CD4-positive, alpha-beta T cell (primary cell): Measurements from ENCODE around the gene FLT3LG. TPM values are rescaled to one million over a fixed set of nuclear protein-coding genes. Genes with fewer than 3 reads are reported as not detected.

Source experiments
- ATAC-seq: fragments of 200-7000 bp; cut with Tn5 transposase; one replicate; pipeline ENCODE4 v1.10.0; 2022; ENCODE audit warnings: mild to moderate bottlenecking; ENCODE audit not compliant: poor library complexity
- CTCF ChIA-PET: fragments of 350-600 bp; sonication (Branson Sonifier 250); formaldehyde crosslinking; loops from one replicate; lab custom pipeline; 2021; ENCODE audit warnings: antibody characterized with exemption, inconsistent platforms; lab: Charles Lee
- POLR2A ChIA-PET: fragments of 350-600 bp; sonication (Branson Sonifier 250); formaldehyde crosslinking; loops from one replicate; lab custom pipeline; 2021; ENCODE audit warnings: antibody characterized with exemption, inconsistent platforms; lab: Charles Lee
- DNase-seq, 14 experiments: peaks; one replicate each; pipeline ENCODE4 v3.0.0-alpha.2; 2013 to 2020; ENCODE audit warnings: mixed read lengths in 2 of 14
- H3K27ac ChIP-seq, 2 donors: one replicate each; pipeline versions ENCODE4 v1.5.1 to v1.7.0; 2013; ENCODE audit warnings: low read length in 2 of 2, low read depth in 1 of 2, mild to moderate bottlenecking in 1 of 2
- H3K27me3 ChIP-seq, 2 experiments: 1 replicate in 1 of 2; 2 replicates in 1 of 2; pipeline versions ENCODE4 v1.6.1 to v1.7.0; 2013; ENCODE audit warnings: low read length in 2 of 2, control low read depth in 1 of 2, mild to moderate bottlenecking in 1 of 2, moderate library complexity in 1 of 2; ENCODE audit not compliant: insufficient read depth in 2 of 2, control insufficient read depth in 1 of 2
- H3K36me3 ChIP-seq: one replicate; pipeline ENCODE4 v1.6.1; 2013; ENCODE audit warnings: low read length, control low read depth; ENCODE audit not compliant: insufficient read depth
- H3K4me1 ChIP-seq: one replicate; pipeline ENCODE4 v1.6.1; 2013; ENCODE audit warnings: low read length, control low read depth; ENCODE audit not compliant: insufficient read depth
- H3K4me3 ChIP-seq: one replicate; pipeline ENCODE4 v1.5.1; 2013; ENCODE audit warnings: mild to moderate bottlenecking, low read length, moderate library complexity
- H3K9me3 ChIP-seq, 2 experiments: 1 replicate in 1 of 2; 2 replicates in 1 of 2; pipeline versions ENCODE4 v1.6.1 to v1.7.0; 2013; ENCODE audit warnings: low read length in 2 of 2, mild to moderate bottlenecking in 2 of 2, control low read depth in 1 of 2, moderate library complexity in 1 of 2; ENCODE audit not compliant: control insufficient read depth in 1 of 2, insufficient read depth in 1 of 2
- H3K27ac Mint-ChIP-seq: one replicate; pipeline ENCODE4 v1.8.0; 2020; ENCODE audit warnings: mixed read lengths
- H3K27me3 Mint-ChIP-seq: one replicate; pipeline ENCODE4 v1.8.0; 2021; ENCODE audit warnings: mixed read lengths
- H3K36me3 Mint-ChIP-seq: one replicate; pipeline ENCODE4 v1.8.0; 2021; ENCODE audit warnings: low read depth, mixed read lengths
- H3K4me1 Mint-ChIP-seq: one replicate; pipeline ENCODE4 v1.8.0; 2021; ENCODE audit warnings: low read depth, mixed read lengths
- H3K4me3 Mint-ChIP-seq: one replicate; pipeline ENCODE4 v1.8.0; 2020; ENCODE audit warnings: mild to moderate bottlenecking, mixed read lengths
- H3K9me3 Mint-ChIP-seq: one replicate; pipeline ENCODE4 v1.8.0; 2020; ENCODE audit warnings: mixed read lengths
- CTCF ChIP-seq: fragments of 200-600 bp; IDR thresholded peaks from one replicate; pipeline ENCODE4 v1.8.0; 2022; ENCODE audit warnings: antibody characterized with exemption, mild to moderate bottlenecking
- intact Hi-C, 2 experiments: fragments of 100-400 bp; cut with DNase I in 1 of 2; cut with micrococcal nuclease in 1 of 2; formaldehyde crosslinking; loops; one replicate each; pipeline versions ENCODE4 v1.15.1 to v1.9.0; 2023 to 2025; cut with DNase I, micrococcal nuclease
- total RNA-seq, 174 experiments: library from RNA in 2 of 174; stranded (reverse) in 2 of 174; gene quantifications; one replicate each; pipeline ENCODE4 v1.2.3 and lab custom pipeline; 2021 to 2026

FLT3LG gene
- total RNA-seq, 2 experiments from 2014 or later = 311 to 325 TPM

- H3K4me3 Mint-ChIP-seq = no peak overlapping the region
- no peak overlapping the region for H3K4me3 ChIP-seq
- H3K27me3 Mint-ChIP-seq = peaks cover 99% of the 10 kb centered on the region
- H3K36me3 ChIP-seq = no peaks in the 10 kb centered on the region
- H3K27me3 ChIP-seq = peaks cover 93 to 96% of the 10 kb centered on the region in 2 experiments
- no peaks in the 10 kb centered on the region for H3K36me3 Mint-ChIP-seq
- peaks cover 37% of the 10 kb centered on the region for H3K4me1 Mint-ChIP-seq
- POLR2A ChIA-PET = interaction anchor here (1.5 kb wide), 1 partner anchor 9 kb away, joined by 6 read pairs; no protein-coding TSS in a partner anchor
- DNase-seq (peak in 1 of 14 experiments; percentile 37), ATAC-seq (no peak)
- H3K4me1 ChIP-seq = peaks cover 43% of the 10 kb centered on the region
- H3K27ac Mint-ChIP-seq = no peak overlapping the region
- H3K9me3 Mint-ChIP-seq = no peaks in the 10 kb centered on the region
- CTCF ChIA-PET = interaction anchor here (1.8 kb wide), 1 partner anchor 13 kb away, joined by 6 read pairs; no protein-coding TSS in a partner anchor
- intact Hi-C loops = no loop called here
- no peak overlapping the region for H3K27ac ChIP-seq
- TF ChIP-seq CTCF = no peak
- peaks cover 0 to 51% of the 10 kb centered on the region in 2 experiments for H3K9me3 ChIP-seq
Measured at GRCh38 chr19:49434907-49435583, 39.0 kb upstream of the FLT3LG start.

GRCh38 chr19:49435670-49436069 lies 38.3 kb upstream of the FLT3LG start:
- Mint-ChIP-seq H3K27me3 (peaks cover 99% of the 10 kb centered on the region), H3K36me3 (no peaks in the 10 kb centered on the region), H3K27ac (no peak overlapping the region), H3K9me3 (no peaks in the 10 kb centered on the region), H3K4me3 (no peak overlapping the region), H3K4me1 (peaks cover 37% of the 10 kb centered on the region)
- Histone ChIP-seq H3K9me3 (peaks cover 0 to 49% of the 10 kb centered on the region in 2 experiments), H3K27ac (no peak overlapping the region), H3K36me3 (no peaks in the 10 kb centered on the region), H3K27me3 (peaks cover 95 to 96% of the 10 kb centered on the region in 2 experiments), H3K4me1 (peaks cover 43% of the 10 kb centered on the region), H3K4me3 (no peak overlapping the region)
- ATAC-seq = no peak
- ChIA-PET CTCF (interaction anchor here (1.8 kb wide), 1 partner anchor 13 kb away, joined by 6 read pairs; no protein-coding TSS in a partner anchor), POLR2A (interaction anchor here (1.5 kb wide), 1 partner anchor 10 kb away, joined by 6 read pairs; no protein-coding TSS in a partner anchor)
- TF ChIP-seq CTCF = no peak
- DNase-seq = no peak
- intact Hi-C loops = no loop called here

GRCh38 chr19:49436381-49437017 lies 37.5 kb upstream of the FLT3LG start:
- ChIA-PET CTCF (interaction anchor here (0.5 to 1.8 kb wide), 3 partner anchors 14 to 307 kb away, joined by 3 to 6 read pairs (median 4); no protein-coding TSS in a partner anchor), POLR2A (interaction anchor here (1.5 kb wide), 1 partner anchor 10 kb away, joined by 6 read pairs; no protein-coding TSS in a partner anchor)
- DNase-seq (peak in 10 of 14 experiments; percentile 25 to 81 (median 50)), ATAC-seq (peak; percentile 45)
- H3K9me3 Mint-ChIP-seq = no peaks in the 10 kb centered on the region
- no peak overlapping the region for H3K27ac Mint-ChIP-seq
- peaks cover 0 to 41% of the 10 kb centered on the region in 2 experiments for H3K9me3 ChIP-seq
- no peak for TF ChIP-seq CTCF
- H3K27me3 ChIP-seq = peaks cover 92 to 94% of the 10 kb centered on the region in 2 experiments
- peaks cover 41% of the 10 kb centered on the region for H3K4me1 ChIP-seq
- H3K4me3 Mint-ChIP-seq = no peak overlapping the region
- H3K36me3 Mint-ChIP-seq = no peaks in the 10 kb centered on the region
- H3K4me1 Mint-ChIP-seq = peaks cover 39% of the 10 kb centered on the region
- intact Hi-C loops = no loop called here
- H3K27ac ChIP-seq = no peak overlapping the region
- H3K27me3 Mint-ChIP-seq = peaks cover 96% of the 10 kb centered on the region
- no peaks in the 10 kb centered on the region for H3K36me3 ChIP-seq
- no peak overlapping the region for H3K4me3 ChIP-seq
